ENCODE results near the gene HLA-DRB1. TPM values are rescaled to one million over a fixed set of nuclear protein-coding genes. Genes with fewer than 3 reads are reported as not detected.

HLA-DRB1 gene
- total RNA-seq, 1 donor from 2014 or later, result 0.93 TPM

DNA sequence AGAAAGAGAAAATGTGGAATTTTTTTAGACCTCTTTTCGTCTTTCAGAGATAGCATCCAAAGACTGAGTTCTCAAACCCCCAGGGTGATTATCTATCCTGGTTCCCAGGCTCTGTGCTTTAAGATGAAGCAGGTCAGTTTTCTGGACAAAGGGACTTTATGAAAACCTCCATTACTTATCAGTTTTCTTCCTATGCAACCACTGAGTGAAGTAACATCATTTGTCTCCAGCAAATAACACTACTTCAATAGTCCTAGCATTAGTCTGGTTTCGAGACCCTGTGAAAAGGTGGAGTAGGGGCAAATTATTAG, 18.3 kb upstream of the HLA-DRB1 start:
- Histone ChIP-seq H3K79me2 (ENCODE audit: insufficient read depth, low read length) (no peaks in the 10 kb centered on the region), H3K4me1 (ENCODE audit: insufficient read depth, low read length) (no peaks in the 10 kb centered on the region), H3K4me2 (ENCODE audit: low read length) (no peak overlapping the region), H4K20me1 (ENCODE audit: insufficient read depth, low read length) (no peaks in the 10 kb centered on the region), H3K36me3 (ENCODE audit: insufficient read depth, low read length) (no peaks in the 10 kb centered on the region), H2AFZ (ENCODE audit: low read depth, low read length) (no peak overlapping the region), H3K27ac (ENCODE audit: low read depth, low read length) (no peak overlapping the region), H3K9me3 (ENCODE audit: insufficient read depth, low read depth, low read length) (no peaks in the 10 kb centered on the region), H3K4me3 (ENCODE audit: insufficient read depth, low read depth, low read length) (no peak overlapping the region), H3K9ac (ENCODE audit: low read length) (no peak overlapping the region), H3K27me3 (ENCODE audit: insufficient read depth, low read length) (no peaks in the 10 kb centered on the region)
- no peak for DNase-seq (ENCODE audit: low read depth)
- Mint-ChIP-seq H3K4me1 (ENCODE audit: low read depth, unreplicated experiment) (peaks cover 2% of the 10 kb centered on the region), H3K27me3 (ENCODE audit: low read depth, unreplicated experiment) (peaks cover 5% of the 10 kb centered on the region), H3K36me3 (ENCODE audit: low read depth, unreplicated experiment) (no peaks in the 10 kb centered on the region), H3K4me3 (ENCODE audit: unreplicated experiment) (no peak overlapping the region), H3K27ac (ENCODE audit: unreplicated experiment) (no peak overlapping the region), H3K9me3 (ENCODE audit: unreplicated experiment) (peaks cover 2% of the 10 kb centered on the region)
- FAIRE-seq, result no peak
- TF ChIP-seq, protein P1, sequence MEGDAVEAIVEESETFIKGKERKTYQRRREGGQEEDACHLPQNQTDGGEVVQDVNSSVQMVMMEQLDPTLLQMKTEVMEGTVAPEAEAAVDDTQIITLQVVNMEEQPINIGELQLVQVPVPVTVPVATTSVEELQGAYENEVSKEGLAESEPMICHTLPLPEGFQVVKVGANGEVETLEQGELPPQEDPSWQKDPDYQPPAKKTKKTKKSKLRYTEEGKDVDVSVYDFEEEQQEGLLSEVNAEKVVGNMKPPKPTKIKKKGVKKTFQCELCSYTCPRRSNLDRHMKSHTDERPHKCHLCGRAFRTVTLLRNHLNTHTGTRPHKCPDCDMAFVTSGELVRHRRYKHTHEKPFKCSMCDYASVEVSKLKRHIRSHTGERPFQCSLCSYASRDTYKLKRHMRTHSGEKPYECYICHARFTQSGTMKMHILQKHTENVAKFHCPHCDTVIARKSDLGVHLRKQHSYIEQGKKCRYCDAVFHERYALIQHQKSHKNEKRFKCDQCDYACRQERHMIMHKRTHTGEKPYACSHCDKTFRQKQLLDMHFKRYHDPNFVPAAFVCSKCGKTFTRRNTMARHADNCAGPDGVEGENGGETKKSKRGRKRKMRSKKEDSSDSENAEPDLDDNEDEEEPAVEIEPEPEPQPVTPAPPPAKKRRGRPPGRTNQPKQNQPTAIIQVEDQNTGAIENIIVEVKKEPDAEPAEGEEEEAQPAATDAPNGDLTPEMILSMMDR (IDR thresholded peaks at IDR 0.05; ENCODE audit: insufficient read depth, low read depth, low read length), result no peak
- TF ChIP-seq EZH2 (IDR thresholded peaks at IDR 0.05; ENCODE audit: insufficient read depth, low read length), result no peak

DNA sequence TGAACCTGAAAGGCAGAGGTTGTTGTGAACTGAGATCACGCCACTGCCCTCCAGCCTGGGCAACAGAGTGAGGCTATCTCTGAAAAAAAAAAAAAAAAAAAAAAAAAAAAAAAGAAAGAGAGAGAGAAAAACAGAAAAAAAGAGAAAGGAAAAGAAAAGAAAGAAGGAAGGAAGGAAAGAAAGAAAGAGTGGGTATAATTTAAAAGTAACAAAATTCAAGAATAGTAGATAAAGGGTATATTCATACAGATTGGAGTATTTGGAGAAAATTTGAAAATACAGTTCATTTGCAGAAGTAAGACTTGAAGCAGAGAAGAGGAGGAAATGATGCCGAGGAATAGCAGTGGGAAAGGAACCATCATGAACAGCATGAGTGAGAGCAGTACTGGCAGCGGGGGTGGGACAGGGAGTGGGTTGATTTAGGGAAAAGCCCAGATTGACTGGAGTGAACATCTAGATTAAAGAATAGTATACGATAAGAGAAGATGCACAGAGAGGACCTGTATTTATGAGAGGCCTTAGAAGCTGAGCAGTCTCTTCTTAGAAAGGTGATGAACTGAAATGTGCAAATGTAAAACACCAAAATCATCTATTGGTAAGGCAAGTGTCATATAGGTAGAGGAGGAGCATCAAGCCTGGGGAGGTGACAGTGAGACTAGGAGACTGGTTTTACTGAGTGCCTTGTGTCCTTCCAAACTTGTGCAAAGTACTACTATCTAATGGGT, 17.8 kb upstream of the HLA-DRB1 start:
- Histone ChIP-seq H3K4me2 (ENCODE audit: low read length) (no peak overlapping the region), H3K9ac (ENCODE audit: low read length) (no peak overlapping the region), H2AFZ (ENCODE audit: low read depth, low read length) (no peak overlapping the region), H3K4me3 (ENCODE audit: insufficient read depth, low read depth, low read length) (no peak overlapping the region), H4K20me1 (ENCODE audit: insufficient read depth, low read length) (no peaks in the 10 kb centered on the region), H3K27ac (ENCODE audit: low read depth, low read length) (no peak overlapping the region), H3K27me3 (ENCODE audit: insufficient read depth, low read length) (no peaks in the 10 kb centered on the region), H3K79me2 (ENCODE audit: insufficient read depth, low read length) (no peaks in the 10 kb centered on the region), H3K4me1 (ENCODE audit: insufficient read depth, low read length) (no peaks in the 10 kb centered on the region), H3K36me3 (ENCODE audit: insufficient read depth, low read length) (no peaks in the 10 kb centered on the region), H3K9me3 (ENCODE audit: insufficient read depth, low read depth, low read length) (no peaks in the 10 kb centered on the region)
- no peaks in the 10 kb centered on the region for H3K36me3 Mint-ChIP-seq (ENCODE audit: low read depth, unreplicated experiment)
- H3K4me1 Mint-ChIP-seq (ENCODE audit: low read depth, unreplicated experiment), result peaks cover 2% of the 10 kb centered on the region
- TF ChIP-seq, protein P1 (IDR thresholded peaks at IDR 0.05; ENCODE audit: insufficient read depth, low read depth, low read length), result no peak
- no peak for TF ChIP-seq EZH2 (IDR thresholded peaks at IDR 0.05; ENCODE audit: insufficient read depth, low read length)
- peaks cover 5% of the 10 kb centered on the region for H3K27me3 Mint-ChIP-seq (ENCODE audit: low read depth, unreplicated experiment)
- DNase-seq (ENCODE audit: low read depth) (no peak), FAIRE-seq (no peak)
- H3K9me3 Mint-ChIP-seq (ENCODE audit: unreplicated experiment), result peaks cover 2% of the 10 kb centered on the region
- H3K27ac Mint-ChIP-seq (ENCODE audit: unreplicated experiment), result no peak overlapping the region
- H3K4me3 Mint-ChIP-seq (ENCODE audit: unreplicated experiment), result no peak overlapping the region

DNA sequence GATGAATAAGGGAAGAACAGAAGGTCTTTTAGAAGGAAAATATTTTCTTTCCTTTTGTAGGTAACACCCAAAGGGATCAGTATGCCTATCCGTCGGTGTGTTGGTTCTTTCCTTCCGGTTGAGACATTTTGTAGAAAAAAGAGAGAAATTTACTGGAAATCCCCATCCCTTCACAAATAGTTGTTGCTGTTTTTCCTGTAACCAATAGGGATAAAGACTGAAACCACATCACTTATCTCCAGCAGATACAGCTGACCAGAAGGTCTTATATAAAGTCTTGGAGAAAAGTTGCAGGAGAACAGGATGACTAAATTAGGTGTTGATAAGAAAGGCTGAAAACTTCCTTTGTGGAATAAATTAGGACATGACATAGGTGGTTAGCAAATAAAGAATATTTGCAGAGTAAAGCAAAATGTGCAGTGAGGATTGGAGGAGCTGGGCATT, 14.8 kb upstream of the HLA-DRB1 start:
- Histone ChIP-seq H3K27me3 (ENCODE audit: insufficient read depth, low read length) (no peaks in the 10 kb centered on the region), H3K27ac (ENCODE audit: low read depth, low read length) (no peak overlapping the region), H3K36me3 (ENCODE audit: insufficient read depth, low read length) (no peaks in the 10 kb centered on the region), H3K4me1 (ENCODE audit: insufficient read depth, low read length) (no peaks in the 10 kb centered on the region), H3K79me2 (ENCODE audit: insufficient read depth, low read length) (no peaks in the 10 kb centered on the region), H3K4me3 (ENCODE audit: insufficient read depth, low read depth, low read length) (no peak overlapping the region), H3K9me3 (ENCODE audit: insufficient read depth, low read depth, low read length) (no peaks in the 10 kb centered on the region), H3K9ac (ENCODE audit: low read length) (no peak overlapping the region), H2AFZ (ENCODE audit: low read depth, low read length) (no peak overlapping the region), H4K20me1 (ENCODE audit: insufficient read depth, low read length) (no peaks in the 10 kb centered on the region), H3K4me2 (ENCODE audit: low read length) (no peak overlapping the region)
- Mint-ChIP-seq H3K36me3 (ENCODE audit: low read depth, unreplicated experiment) (no peaks in the 10 kb centered on the region), H3K4me3 (ENCODE audit: unreplicated experiment) (no peak overlapping the region), H3K9me3 (ENCODE audit: unreplicated experiment) (peaks cover 2% of the 10 kb centered on the region), H3K27me3 (ENCODE audit: low read depth, unreplicated experiment) (peaks cover 5% of the 10 kb centered on the region), H3K4me1 (ENCODE audit: low read depth, unreplicated experiment) (peaks cover 2% of the 10 kb centered on the region), H3K27ac (ENCODE audit: unreplicated experiment) (no peak overlapping the region)
- TF ChIP-seq, protein P1 (IDR thresholded peaks at IDR 0.05; ENCODE audit: insufficient read depth, low read depth, low read length), result no peak
- TF ChIP-seq EZH2 (IDR thresholded peaks at IDR 0.05; ENCODE audit: insufficient read depth, low read length), result no peak
- FAIRE-seq, result no peak
- no peak for DNase-seq (ENCODE audit: low read depth)

Data from astrocyte (in vitro differentiated cells and primary cell).